ENCODE data around the gene PRTN3. TPM values are rescaled to one million over a fixed set of nuclear protein-coding genes. Genes with fewer than 3 reads are reported as not detected.
A peak's percentile ranks its signal among the peaks of the same experiment; 100 is the strongest.

Gene PRTN3, protein sequence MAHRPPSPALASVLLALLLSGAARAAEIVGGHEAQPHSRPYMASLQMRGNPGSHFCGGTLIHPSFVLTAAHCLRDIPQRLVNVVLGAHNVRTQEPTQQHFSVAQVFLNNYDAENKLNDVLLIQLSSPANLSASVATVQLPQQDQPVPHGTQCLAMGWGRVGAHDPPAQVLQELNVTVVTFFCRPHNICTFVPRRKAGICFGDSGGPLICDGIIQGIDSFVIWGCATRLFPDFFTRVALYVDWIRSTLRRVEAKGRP
- not detected for total RNA-seq
- long read RNA-seq: 0 reads

DNA sequence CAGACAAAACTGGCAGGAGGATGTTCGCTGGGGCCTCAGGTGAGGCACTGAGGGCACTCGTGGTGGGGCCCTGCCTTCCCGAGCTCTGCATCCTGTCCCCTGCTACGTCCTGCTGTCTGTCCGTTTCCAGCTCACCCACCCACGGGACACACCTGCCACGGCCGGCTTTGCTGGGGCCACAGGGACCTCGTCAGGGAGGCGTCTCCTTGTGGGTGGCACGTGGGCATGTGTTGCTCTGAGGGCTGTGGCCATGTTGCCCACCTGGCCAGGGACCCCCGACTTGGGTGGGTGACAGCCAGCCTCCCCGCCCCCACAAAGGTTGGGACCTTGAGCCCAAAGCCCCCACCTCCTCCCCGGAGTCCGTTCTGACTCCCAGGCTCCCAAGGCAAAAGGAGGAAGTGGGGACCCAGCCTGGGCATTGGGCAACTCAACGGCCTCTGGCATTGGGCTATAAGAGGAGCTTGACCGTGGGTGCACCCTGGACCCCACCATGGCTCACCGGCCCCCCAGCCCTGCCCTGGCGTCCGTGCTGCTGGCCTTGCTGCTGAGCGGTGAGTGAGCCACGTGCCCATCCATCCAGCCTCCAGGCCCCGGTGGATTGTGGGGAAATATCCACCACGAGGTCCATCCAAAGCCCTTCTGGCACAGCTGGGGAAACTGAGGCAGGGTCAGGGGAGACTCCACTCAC is at the start of gene PRTN3:
PRTN3 (plus strand) TSS at position 481 of the 688 bp plus-strand sequence; CDS start at position 491, 10 bp downstream.
- Histone ChIP-seq H3K4me3 (no peak within 1 kb of the TSS), H3K36me3 (no peaks in the 10 kb centered on the region), H3K4me1 (peaks cover 9% of the 10 kb centered on the region), H3K27ac (no peak within 1 kb of the TSS), H3K27me3 (peaks cover 36% of the 10 kb centered on the region), H3K9me3 (no peaks in the 10 kb centered on the region)
- TF ChIP-seq, protein P1, sequence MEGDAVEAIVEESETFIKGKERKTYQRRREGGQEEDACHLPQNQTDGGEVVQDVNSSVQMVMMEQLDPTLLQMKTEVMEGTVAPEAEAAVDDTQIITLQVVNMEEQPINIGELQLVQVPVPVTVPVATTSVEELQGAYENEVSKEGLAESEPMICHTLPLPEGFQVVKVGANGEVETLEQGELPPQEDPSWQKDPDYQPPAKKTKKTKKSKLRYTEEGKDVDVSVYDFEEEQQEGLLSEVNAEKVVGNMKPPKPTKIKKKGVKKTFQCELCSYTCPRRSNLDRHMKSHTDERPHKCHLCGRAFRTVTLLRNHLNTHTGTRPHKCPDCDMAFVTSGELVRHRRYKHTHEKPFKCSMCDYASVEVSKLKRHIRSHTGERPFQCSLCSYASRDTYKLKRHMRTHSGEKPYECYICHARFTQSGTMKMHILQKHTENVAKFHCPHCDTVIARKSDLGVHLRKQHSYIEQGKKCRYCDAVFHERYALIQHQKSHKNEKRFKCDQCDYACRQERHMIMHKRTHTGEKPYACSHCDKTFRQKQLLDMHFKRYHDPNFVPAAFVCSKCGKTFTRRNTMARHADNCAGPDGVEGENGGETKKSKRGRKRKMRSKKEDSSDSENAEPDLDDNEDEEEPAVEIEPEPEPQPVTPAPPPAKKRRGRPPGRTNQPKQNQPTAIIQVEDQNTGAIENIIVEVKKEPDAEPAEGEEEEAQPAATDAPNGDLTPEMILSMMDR (IDR thresholded peaks at IDR 0.05): no peak
- intact Hi-C loops (cut with DNase I): no loop called here
- ATAC-seq: peak; percentile 67
- DNase-seq: no peak

- TF ChIP-seq, protein P1 (IDR thresholded peaks at IDR 0.05): no peak
- intact Hi-C loops (cut with DNase I): no loop called here
- H3K27ac ChIP-seq: peak overlapping the region; percentile 24
These were observed 49.7 kb upstream of the PRTN3 start for GRCh38 chr19:791007-791566.

GRCh38 chr19:791567-792305 is 49.1 kb upstream of the PRTN3 start:
- Histone ChIP-seq H3K27me3 (no peaks in the 10 kb centered on the region), H3K27ac (peak overlapping the region; percentile 24), H3K9me3 (no peaks in the 10 kb centered on the region), H3K4me1 (peaks cover 24% of the 10 kb centered on the region), H3K4me3 (no peak overlapping the region), H3K36me3 (no peaks in the 10 kb centered on the region)
- intact Hi-C loops (cut with DNase I): no loop called here
- TF ChIP-seq, protein P1 (IDR thresholded peaks at IDR 0.05): no peak
- peak; percentile 14 for ATAC-seq
- DNase-seq: no peak

More at GRCh38 chr19:791007-791566, 49.7 kb upstream of the PRTN3 start:
- H3K9me3 ChIP-seq: no peaks in the 10 kb centered on the region
- H3K27me3 ChIP-seq: no peaks in the 10 kb centered on the region
- ATAC-seq (no peak), DNase-seq (no peak)
- H3K36me3 ChIP-seq: no peaks in the 10 kb centered on the region
- H3K4me1 ChIP-seq: peaks cover 20% of the 10 kb centered on the region
- H3K4me3 ChIP-seq: no peak overlapping the region

DNA sequence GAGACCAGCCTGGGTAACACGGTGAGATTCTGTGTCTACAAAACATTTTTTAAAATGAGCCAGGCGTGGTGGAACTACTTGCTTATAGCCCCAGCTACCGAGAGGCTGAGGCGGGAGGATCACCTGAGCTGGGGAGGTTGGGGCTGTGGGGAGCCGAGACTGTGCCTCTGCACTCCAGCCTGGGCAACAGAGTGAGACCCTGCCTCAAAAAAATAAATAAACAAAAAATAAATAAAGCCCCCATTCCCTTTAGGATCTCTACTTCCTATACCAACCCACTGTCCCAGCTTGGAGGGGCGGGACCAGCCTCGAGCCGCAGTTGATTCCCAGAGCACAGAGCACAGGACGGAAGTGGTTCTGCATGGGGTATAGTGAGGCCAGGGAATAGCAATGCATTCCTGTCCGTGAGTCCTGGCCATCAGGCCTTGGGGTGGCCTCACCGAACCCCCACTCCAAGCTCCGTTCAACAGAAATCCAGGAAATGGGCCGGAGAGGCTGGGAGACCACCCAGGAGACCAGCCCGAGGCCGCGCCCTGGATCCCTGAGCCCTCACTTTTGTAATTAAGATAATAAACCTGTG is 48.4 kb upstream of the PRTN3 start:
- ATAC-seq: no peak
- no peak overlapping the region for H3K4me3 ChIP-seq
- TF ChIP-seq, protein P1 (IDR thresholded peaks at IDR 0.05): no peak
- no peak for DNase-seq
- H3K36me3 ChIP-seq: no peaks in the 10 kb centered on the region
- H3K4me1 ChIP-seq: peaks cover 24% of the 10 kb centered on the region
- H3K27ac ChIP-seq: peak overlapping the region; percentile 7
- H3K9me3 ChIP-seq: no peaks in the 10 kb centered on the region
- H3K27me3 ChIP-seq: no peaks in the 10 kb centered on the region
- intact Hi-C loops (cut with DNase I): no loop called here

DNA sequence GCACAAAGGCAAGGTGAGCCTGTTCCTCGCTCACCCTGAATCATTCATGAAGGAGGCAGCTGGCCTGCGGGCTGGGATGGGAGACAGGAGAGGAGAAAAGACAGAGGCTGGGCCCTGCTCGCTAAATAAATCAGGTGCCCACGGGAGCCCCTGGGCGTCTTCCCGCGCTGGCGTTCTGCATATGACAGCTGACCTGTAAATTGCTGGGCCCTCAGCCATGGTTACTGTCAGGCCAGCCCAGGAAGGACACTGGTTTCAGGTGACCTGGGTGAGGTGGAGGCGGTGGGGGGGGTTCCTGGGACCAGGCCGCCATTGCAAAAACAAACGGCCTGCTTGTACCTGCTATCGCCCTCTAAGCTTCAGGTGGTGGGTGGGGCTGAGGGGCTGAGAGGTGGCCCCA is 47.0 kb upstream of the PRTN3 start:
- intact Hi-C loops (cut with DNase I): no loop called here
- no peak overlapping the region for H3K27ac ChIP-seq

More for the DNA sequence above, 47.0 kb upstream of the PRTN3 start:
- ATAC-seq (no peak), DNase-seq (no peak)
- H3K4me1 ChIP-seq: peaks cover 19% of the 10 kb centered on the region
- no peaks in the 10 kb centered on the region for H3K27me3 ChIP-seq
- no peaks in the 10 kb centered on the region for H3K9me3 ChIP-seq
- H3K36me3 ChIP-seq: no peaks in the 10 kb centered on the region
- H3K4me3 ChIP-seq: no peak overlapping the region
- TF ChIP-seq, protein P1 (IDR thresholded peaks at IDR 0.05): no peak

Data from upper lobe of right lung (tissue), 1 donor.